Endodermal cell (in vitro differentiated cells): ENCODE measurements around the gene PRDM16. TPM values are rescaled to one million over a fixed set of nuclear protein-coding genes. Genes with fewer than 3 reads are reported as not detected.

Source experiments
- DNase-seq: peaks from one replicate; pipeline ENCODE4 v3.0.0-alpha.2; 2017
- H3K27ac ChIP-seq: 2 replicates; pipeline ENCODE4 v1.5.1; 2013; ENCODE audit warnings: mild to moderate bottlenecking, low read depth, low read length, moderate library complexity
- H3K27me3 ChIP-seq: 2 replicates; pipeline ENCODE4 v1.6.1; 2013; ENCODE audit warnings: mild to moderate bottlenecking, low read length, moderate library complexity; ENCODE audit not compliant: insufficient read depth, control insufficient read depth, poor library complexity, severe bottlenecking
- H3K36me3 ChIP-seq: 2 replicates; pipeline ENCODE4 v1.7.0; 2013; ENCODE audit warnings: mild to moderate bottlenecking, low read length, moderate library complexity; ENCODE audit not compliant: control insufficient read depth, insufficient read depth
- H3K4me1 ChIP-seq: one replicate; pipeline ENCODE4 v1.7.0; 2013; ENCODE audit warnings: low read length; ENCODE audit not compliant: control insufficient read depth, insufficient read depth
- H3K4me3 ChIP-seq: 2 replicates; pipeline ENCODE4 v1.5.1; 2013; ENCODE audit warnings: mild to moderate bottlenecking, low read length, moderate library complexity
- H3K9ac ChIP-seq: 2 replicates; pipeline ENCODE4 v1.6.1; 2013; ENCODE audit warnings: mild to moderate bottlenecking, low read length, moderate library complexity; ENCODE audit not compliant: poor library complexity, severe bottlenecking; ENCODE audit errors: extremely low read depth
- H3K9me3 ChIP-seq: 2 replicates; pipeline ENCODE4 v1.6.1; 2013; ENCODE audit warnings: mild to moderate bottlenecking, low read length, moderate library complexity; ENCODE audit not compliant: control insufficient read depth
- H3K27ac Mint-ChIP-seq: 2 replicates; pipeline ENCODE4 v1.8.0; 2020; ENCODE audit warnings: mixed read lengths
- H3K27me3 Mint-ChIP-seq: 2 replicates; pipeline ENCODE4 v1.8.0; 2021; ENCODE audit warnings: mild to moderate bottlenecking, mixed read lengths; ENCODE audit not compliant: insufficient read depth
- H3K36me3 Mint-ChIP-seq: 2 replicates; pipeline ENCODE4 v1.8.0; 2020; ENCODE audit warnings: low read depth, mixed read lengths
- H3K4me1 Mint-ChIP-seq: 2 replicates; pipeline ENCODE4 v1.8.0; 2020; ENCODE audit warnings: mixed read lengths
- H3K4me3 Mint-ChIP-seq: 2 replicates; pipeline ENCODE4 v1.8.0; 2020; ENCODE audit warnings: mild to moderate bottlenecking, moderate library complexity, mixed read lengths
- H3K9me3 Mint-ChIP-seq: 2 replicates; pipeline ENCODE4 v1.8.0; 2020; ENCODE audit warnings: mild to moderate bottlenecking, mixed read lengths
- WGBS, 2 experiments: methylation state at CpG; one replicate each; pipeline versions ENCODE4 v1.1.5 to v1.1.7; 2013; ENCODE audit warnings: missing lambda C conversion rate in 2 of 2, mixed read lengths in 1 of 2; ENCODE audit not compliant: insufficient coverage in 1 of 2, insufficient read length in 1 of 2; 5-methylcytosine and 5-hydroxymethylcytosine counted together
- total RNA-seq, 2 donors: library from RNA; stranded (reverse); fragmentation: NEBNext Ultra II Directional in 1 of 2; extraction: Animal tissue kit (Norgen Biotek cat#: 25700) in 1 of 2; gene quantifications; 2 replicates in 1 of 2; 3 replicates in 1 of 2; pipeline ENCODE4 v1.2.1, GENCODE V29; 2021
- TF ChIP-seq, protein P1 (sequence below): fragments of 200-600 bp; sonication (generic); conservative IDR thresholded peaks from 2 replicates; pipeline ENCODE4 v1.5.0; 2021; ENCODE audit warnings: antibody characterized with exemption, mild to moderate bottlenecking

PRDM16 gene
- total RNA-seq, 2 donors from 2014 or later = 2.1 to 4.0 TPM

- Histone ChIP-seq H3K27me3 (peaks cover 9% of the 10 kb centered on the region), H3K4me1 (no peaks in the 10 kb centered on the region), H3K4me3 (no peak overlapping the region), H3K9me3 (no peaks in the 10 kb centered on the region), H3K9ac (no peak overlapping the region), H3K36me3 (no peaks in the 10 kb centered on the region), H3K27ac (no peak overlapping the region)
- TF ChIP-seq, protein P1, sequence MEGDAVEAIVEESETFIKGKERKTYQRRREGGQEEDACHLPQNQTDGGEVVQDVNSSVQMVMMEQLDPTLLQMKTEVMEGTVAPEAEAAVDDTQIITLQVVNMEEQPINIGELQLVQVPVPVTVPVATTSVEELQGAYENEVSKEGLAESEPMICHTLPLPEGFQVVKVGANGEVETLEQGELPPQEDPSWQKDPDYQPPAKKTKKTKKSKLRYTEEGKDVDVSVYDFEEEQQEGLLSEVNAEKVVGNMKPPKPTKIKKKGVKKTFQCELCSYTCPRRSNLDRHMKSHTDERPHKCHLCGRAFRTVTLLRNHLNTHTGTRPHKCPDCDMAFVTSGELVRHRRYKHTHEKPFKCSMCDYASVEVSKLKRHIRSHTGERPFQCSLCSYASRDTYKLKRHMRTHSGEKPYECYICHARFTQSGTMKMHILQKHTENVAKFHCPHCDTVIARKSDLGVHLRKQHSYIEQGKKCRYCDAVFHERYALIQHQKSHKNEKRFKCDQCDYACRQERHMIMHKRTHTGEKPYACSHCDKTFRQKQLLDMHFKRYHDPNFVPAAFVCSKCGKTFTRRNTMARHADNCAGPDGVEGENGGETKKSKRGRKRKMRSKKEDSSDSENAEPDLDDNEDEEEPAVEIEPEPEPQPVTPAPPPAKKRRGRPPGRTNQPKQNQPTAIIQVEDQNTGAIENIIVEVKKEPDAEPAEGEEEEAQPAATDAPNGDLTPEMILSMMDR = no peak
- 75% methylated on average over 5 of the region's 5 CpGs; no CpG with 5 or more reads in 1 of the 2 experiments for WGBS, 2 experiments
- no peak overlapping the region for H3K4me3 Mint-ChIP-seq
- H3K9me3 Mint-ChIP-seq = peaks cover 47% of the 10 kb centered on the region
- H3K27ac Mint-ChIP-seq = no peak overlapping the region
- peaks cover 3% of the 10 kb centered on the region for H3K36me3 Mint-ChIP-seq
- DNase-seq = peak; percentile 8
- no peaks in the 10 kb centered on the region for H3K4me1 Mint-ChIP-seq
- peaks cover 18% of the 10 kb centered on the region for H3K27me3 Mint-ChIP-seq
Observed at GRCh38 chr1:3052501-3052900, 16.5 kb upstream of the PRDM16 start.

DNA sequence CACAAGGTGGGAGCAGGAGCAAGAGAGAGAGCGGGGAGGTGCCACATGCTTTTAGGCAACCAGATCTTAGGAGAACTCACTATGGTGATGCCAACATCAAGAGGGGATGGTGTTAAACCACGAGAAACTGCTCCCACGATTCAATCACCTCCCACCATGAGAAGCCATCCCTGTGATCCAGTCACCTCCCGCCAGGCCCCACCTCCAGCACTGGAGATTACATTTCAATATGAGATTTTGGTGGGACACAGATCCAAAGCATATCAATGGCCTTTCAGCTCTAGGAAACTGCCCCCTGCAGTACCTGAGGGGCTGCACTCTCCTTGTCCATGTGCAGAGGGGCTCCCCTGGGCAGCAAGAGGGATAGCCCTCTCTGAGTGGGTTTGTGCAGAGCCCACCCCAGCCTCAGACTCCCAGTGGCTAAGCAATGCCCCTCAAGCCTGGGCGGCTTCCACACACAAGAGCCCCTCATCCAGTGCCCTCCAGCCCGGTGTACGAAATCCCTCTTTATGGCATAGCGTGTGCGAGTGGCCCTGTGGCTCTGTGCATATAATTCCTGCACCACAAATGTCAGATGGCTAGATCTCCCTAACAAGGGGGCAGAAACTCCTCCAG is 15.5 kb upstream of the PRDM16 start:
- Histone ChIP-seq H3K9me3 (no peaks in the 10 kb centered on the region), H3K9ac (no peak overlapping the region), H3K36me3 (no peaks in the 10 kb centered on the region), H3K27ac (no peak overlapping the region), H3K4me3 (no peak overlapping the region), H3K4me1 (no peaks in the 10 kb centered on the region), H3K27me3 (peaks cover 18% of the 10 kb centered on the region)
- WGBS, 2 experiments = 89% methylated on average over 6 to 9 of the region's 9 CpGs
- H3K36me3 Mint-ChIP-seq = peaks cover 3% of the 10 kb centered on the region
- H3K9me3 Mint-ChIP-seq = peaks cover 44% of the 10 kb centered on the region
- no peak overlapping the region for H3K4me3 Mint-ChIP-seq
- peak; percentile 17 for DNase-seq
- no peak overlapping the region for H3K27ac Mint-ChIP-seq
- peaks cover 27% of the 10 kb centered on the region for H3K27me3 Mint-ChIP-seq
- no peaks in the 10 kb centered on the region for H3K4me1 Mint-ChIP-seq
- TF ChIP-seq, protein P1 = no peak

DNA sequence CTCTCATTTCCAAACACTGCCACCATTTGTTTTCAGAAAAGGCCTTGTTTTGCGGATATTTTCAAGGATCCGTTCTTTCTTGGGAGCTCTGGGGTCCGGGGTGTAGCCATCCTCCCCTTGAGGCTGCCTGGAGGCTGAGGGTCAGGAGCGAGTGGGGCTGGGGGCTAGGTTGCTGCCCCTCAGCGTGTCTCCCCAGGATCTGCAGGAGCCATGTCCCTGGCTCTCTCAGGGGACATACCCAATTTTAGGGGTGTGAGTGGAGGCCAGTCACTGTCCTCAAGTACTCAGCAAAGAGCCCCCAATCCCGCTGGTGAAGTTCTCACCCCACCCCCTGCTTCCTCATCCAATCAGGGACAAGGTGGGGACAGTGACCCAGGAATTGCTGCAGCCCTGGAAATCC is 15.0 kb upstream of the PRDM16 start:
- TF ChIP-seq, protein P1 = no peak
- Mint-ChIP-seq H3K27me3 (peaks cover 32% of the 10 kb centered on the region), H3K9me3 (peaks cover 40% of the 10 kb centered on the region), H3K4me3 (no peak overlapping the region), H3K36me3 (peaks cover 3% of the 10 kb centered on the region), H3K4me1 (no peaks in the 10 kb centered on the region), H3K27ac (no peak overlapping the region)
- peak; percentile 13 for DNase-seq
- Histone ChIP-seq H3K27ac (no peak overlapping the region), H3K27me3 (peaks cover 24% of the 10 kb centered on the region), H3K9me3 (no peaks in the 10 kb centered on the region), H3K4me3 (no peak overlapping the region), H3K9ac (no peak overlapping the region), H3K36me3 (no peaks in the 10 kb centered on the region), H3K4me1 (no peaks in the 10 kb centered on the region)
- 76 to 80% methylated on average over 2 to 6 of the region's 6 CpGs for WGBS, 2 experiments
